ENCODE results near the gene SLC22A9.

Gene SLC22A9

DNA sequence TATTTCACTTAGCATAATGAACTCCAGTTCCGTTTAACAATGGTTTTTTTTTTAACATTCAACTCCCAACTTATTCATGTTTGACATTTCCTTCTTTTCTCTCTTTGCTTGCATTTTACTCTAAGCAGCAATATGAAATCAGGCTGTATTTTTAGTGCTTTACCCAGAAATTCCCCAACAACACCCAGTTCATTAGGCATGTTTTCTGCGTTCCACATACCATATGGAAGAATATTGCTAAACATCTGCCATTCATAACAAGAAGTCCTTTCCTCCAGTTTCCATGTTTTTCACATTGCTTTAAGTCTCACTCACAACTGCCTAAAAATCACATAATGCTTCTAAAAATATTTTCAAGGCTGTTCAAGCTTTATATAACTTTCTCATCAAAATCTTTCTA is 75.5 kb downstream of the SLC22A9 start:
- no peak for DNase-seq

DNA sequence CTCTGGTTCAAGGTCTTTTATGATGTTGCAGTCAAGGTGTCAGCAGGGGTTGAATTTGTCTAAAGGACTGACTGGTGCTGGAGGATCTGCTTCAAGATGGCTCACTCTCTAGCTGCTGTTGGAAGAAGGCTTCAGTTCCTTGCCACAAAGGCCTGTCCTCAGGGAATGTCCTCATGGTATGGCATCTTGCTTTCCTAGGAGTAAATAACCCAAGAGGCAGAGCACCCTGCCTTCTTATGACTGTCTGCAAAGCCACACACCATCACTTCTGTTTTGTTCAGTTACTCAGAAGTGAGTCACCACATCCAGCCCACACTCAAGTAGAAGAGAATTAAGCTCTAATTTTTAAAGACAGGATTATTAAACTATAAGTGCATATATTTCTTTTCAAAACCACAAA is 76.1 kb downstream of the SLC22A9 start:
- no peak for DNase-seq

DNA sequence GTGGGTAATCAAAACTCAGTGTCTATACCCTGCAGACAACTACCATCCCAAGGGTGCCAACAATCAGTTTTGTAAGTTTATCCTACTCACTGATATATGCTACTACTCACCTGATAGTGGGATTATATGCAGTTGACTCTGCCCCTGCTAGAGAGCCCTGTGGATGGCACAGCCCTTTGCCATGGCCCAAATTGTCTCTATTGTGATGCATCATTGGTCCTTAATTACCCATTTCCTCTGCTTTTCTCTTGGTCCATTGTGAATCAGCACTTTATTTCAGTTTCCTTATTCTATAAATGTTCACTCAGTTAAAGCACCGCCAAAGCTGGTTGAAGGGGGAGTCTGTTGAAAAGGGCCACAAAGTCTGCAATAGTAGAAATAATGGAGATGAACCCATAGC is 79.1 kb downstream of the SLC22A9 start:
- DNase-seq: no peak

DNA sequence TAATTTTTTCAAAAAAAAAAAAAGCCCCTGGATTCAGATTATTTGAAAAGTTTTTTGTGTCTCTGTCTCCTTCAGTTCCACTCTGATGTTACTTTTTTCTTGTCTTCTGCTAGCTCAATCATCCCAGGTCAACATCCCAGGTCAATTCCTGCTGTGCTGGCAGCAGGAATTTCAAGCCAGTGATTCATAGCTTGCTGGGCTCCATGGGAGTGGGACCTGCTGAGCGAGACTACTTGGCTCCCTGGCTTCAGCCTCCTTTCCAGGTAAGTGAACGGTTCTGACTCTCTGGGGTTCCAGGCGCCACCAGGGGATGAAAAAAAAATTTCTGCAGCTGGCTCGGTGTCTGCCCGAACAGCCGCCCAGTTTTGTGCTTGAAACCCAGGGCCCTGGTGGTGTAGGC is 90.0 kb downstream of the SLC22A9 start:
- no peak for DNase-seq

Measured in CD4-positive, alpha-beta T cell treated with Interleukin-12 subunit alpha and Interleukin-12 subunit beta, for 1 hour (primary cell).